Breast epithelium (tissue), 3 donors: Measurements from ENCODE around the gene PADI2.

Experiments
- CTCF ChIP-seq, 3 donors: fragments of 450-650 bp; IDR thresholded peaks; one replicate each; pipeline ENCODE4 v1.5.1; 2016 to 2017; ENCODE audit warnings: antibody characterized with exemption in 3 of 3, mild to moderate bottlenecking in 3 of 3, moderate library complexity in 3 of 3
- POLR2A ChIP-seq: fragments of 450-650 bp; IDR thresholded peaks from one replicate; pipeline ENCODE4 v1.6.1; 2016; ENCODE audit warnings: antibody characterized with exemption, mild to moderate bottlenecking, moderate library complexity
- POLR2AphosphoS5 ChIP-seq, 3 donors: sonication (generic); formaldehyde crosslinking; IDR thresholded peaks; one replicate each; pipeline ENCODE4 v1.6.1; 2017; ENCODE audit warnings: antibody characterized with exemption in 3 of 3

DNA sequence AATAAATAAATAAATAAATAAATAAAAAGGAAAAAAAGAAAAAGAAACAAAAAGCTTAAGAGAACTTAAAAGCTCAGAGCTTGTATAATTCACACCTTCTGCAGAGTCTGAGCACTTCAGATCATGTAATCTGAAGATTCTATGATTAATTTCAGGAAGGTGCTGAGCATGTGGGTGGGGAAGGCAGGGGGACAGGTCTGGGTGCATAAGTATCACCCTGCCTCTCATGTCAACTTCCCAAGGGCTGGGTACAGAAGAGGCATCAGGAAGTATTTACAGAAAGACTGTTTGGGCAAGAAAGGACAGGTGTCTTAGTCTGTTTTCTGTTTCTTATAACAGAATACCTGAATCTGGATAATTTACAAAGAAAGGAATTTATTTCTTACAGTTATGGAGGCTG, 20.4 kb upstream of the PADI2 start:
- no peak for TF ChIP-seq POLR2AphosphoS5 (IDR thresholded peaks at IDR 0.05)
- no peak for TF ChIP-seq CTCF (IDR thresholded peaks at IDR 0.05)
- TF ChIP-seq POLR2A = no peak
